ENCODE measurements around the gene MRPL3.
"Not testable (repeated sequence)": the region's sequence is repeated elsewhere in the genome, so short reads cannot be mapped to it uniquely, and the experiment has no call there.

MRPL3 gene

GRCh38 chr3:131491775-131492174 lies 11.0 kb downstream of the MRPL3 start:
- DNase-seq, result no peak

DNA sequence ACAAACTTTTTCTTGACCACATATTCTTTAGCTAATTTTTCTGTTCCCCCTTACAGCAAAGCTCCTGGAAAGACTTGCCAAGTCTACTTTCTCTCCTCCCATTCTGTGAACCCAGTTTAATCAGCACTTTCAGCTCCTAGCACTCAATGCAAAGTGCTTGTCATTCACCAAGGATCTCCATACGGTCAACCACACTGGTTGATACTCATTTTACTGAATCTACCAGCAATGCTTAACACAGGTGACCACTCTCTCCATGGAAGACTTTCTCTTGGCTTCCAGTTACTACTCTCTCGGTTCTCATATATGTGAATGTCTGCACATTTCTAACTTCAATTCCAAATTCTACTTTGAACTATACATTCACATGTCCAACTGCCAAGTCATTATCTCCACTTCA lies 11.7 kb downstream of the MRPL3 start:
- no peak for DNase-seq

- DNase-seq, result not testable (repeated sequence)
Observed at GRCh38 chr3:131486545-131486944, 16.2 kb downstream of the MRPL3 start.

DNA sequence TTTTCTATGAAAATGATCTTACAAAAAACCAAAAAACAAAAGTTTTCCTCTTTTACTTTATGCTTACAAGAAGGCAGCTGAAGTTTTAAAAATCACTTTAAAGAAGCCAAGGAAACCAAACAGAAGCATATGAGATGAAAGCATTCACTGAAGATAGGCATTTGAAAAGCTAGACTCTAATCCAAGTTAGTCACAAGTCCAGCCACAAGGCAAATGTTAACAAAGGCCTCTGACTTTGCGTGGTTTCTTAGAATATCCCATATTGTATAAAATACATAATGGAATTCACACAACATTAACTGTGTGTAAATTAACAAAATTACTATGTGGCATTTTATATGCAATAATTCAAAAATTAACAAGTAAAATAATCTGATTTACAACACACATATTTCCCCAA lies 17.7 kb downstream of the MRPL3 start:
- no peak for DNase-seq

- DNase-seq, result no peak
Observed at GRCh38 chr3:131484496-131485111, 18.2 kb downstream of the MRPL3 start.

DNA sequence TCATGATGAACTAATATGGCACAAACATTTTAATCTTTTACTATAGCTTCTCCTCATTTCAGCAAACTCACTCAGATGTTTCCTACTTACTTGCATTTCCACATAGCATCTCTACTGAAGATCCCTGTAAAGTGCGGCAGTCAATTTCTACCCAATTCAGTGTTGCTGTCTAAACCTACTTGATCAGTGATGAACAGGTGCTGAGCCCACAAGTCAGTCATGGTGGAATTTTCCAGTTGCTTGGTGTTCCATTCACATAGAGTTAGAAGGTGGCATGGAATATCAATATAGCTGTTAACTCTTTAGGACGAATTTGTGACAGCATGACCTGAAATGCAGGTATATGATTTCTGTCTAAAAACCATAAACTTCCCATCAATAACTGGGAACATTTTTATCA lies 22.7 kb downstream of the MRPL3 start:
- DNase-seq, result no peak

GRCh38 chr3:131477813-131478212 lies 25.0 kb downstream of the MRPL3 start:
- DNase-seq, result no peak

DNA sequence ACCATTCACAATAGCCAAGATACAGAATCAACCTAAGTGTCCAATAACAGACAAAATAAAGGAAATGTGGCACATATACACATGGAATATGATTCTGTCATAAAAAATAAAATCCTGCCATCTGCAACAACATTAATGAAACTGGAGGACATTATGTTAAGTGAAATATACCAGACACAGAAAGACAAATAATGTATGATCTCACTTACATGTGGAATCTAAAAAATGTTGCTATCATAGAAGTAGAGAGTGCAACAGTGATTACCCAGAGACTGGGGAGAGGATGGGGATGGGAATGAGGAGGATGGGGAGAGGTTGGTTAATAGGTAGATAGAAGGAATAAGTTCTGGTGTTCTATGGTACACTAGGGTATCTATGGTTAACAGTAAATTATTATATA lies 28.7 kb downstream of the MRPL3 start:
- no peak for DNase-seq

- DNase-seq, result no peak
Observed at GRCh38 chr3:131470377-131470776, 32.4 kb downstream of the MRPL3 start.

GRCh38 chr3:131458653-131459052 lies 44.1 kb downstream of the MRPL3 start:
- DNase-seq, result no peak

DNA sequence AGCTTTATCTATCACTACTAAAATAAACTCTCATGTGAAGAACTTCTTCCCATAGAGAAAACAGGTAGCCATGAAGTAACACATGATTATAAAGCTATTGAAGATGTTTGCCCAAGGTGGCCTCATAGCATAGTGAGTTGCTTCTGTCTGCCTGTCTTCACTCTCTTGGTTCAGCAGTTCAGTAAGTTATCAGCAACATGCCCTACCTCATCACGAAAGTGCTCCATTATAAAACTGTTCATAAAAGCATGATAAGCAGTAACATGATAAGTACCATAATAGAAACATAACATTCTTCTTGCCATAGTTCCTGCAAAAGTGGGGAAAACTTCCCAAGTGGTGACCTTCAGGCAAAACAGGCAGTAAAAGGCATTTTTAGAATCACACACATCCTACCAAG lies 45.6 kb downstream of the MRPL3 start:
- DNase-seq, result no peak

GRCh38 chr3:131454501-131454900 lies 48.3 kb downstream of the MRPL3 start:
- DNase-seq, result no peak

DNA sequence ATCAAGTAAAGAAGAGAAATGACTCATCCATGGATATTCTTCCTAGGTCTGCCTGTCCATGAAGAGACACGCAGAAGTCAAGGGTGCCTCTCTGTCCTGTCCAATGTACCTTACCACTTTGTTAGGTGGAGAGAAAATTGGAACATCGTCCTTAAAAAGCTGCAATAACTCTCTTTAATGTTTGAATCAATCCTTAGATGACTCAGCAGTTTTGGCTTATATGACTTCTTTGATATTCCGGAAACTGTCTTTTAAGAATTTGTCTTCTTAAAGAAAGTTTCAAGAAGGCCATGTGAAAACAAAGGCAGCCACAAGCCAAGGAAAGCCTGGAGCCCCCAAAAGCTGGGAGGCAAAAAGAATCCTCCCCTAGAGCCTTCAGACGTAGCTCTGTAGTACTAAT lies 49.2 kb downstream of the MRPL3 start:
- DNase-seq, result no peak

DNA sequence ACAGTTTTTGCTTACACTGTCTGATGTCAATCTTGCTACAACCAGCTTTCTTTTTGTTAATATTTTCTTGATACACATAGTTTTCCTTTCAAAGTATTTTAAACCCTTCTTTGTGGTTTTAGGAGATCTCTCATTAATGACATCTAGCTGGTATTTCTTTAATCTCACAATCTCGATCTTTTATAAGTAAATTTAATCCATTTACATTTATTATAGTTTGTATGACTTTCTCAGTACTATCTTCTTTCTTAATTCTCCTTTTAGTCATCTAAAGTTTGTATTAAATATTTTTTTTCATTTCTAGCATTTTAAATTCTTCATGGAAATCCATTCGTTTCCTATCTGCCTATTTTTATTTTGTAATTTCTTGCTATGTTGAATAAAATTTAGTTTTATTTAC lies 55.4 kb downstream of the MRPL3 start:
- DNase-seq, result no peak

DNA sequence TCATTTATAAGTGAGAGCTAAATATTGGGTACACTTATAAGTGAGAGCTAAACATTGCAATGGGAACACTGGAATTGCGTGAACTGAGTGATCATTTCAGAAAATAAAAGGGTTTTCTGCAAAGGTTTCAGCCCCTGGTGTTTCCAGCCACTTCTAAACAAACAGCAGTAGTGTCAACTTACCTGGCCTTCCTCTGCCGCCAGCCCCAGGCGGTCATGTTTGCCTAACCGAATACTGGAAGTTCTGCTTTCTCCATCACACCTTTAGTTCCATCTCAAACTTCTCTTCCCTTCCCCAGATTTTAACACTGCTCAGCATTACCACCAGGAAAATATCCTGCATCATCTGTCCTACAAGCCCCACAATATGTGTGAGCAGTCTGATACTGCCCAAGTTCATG lies 58.6 kb downstream of the MRPL3 start:
- DNase-seq, result no peak

DNA sequence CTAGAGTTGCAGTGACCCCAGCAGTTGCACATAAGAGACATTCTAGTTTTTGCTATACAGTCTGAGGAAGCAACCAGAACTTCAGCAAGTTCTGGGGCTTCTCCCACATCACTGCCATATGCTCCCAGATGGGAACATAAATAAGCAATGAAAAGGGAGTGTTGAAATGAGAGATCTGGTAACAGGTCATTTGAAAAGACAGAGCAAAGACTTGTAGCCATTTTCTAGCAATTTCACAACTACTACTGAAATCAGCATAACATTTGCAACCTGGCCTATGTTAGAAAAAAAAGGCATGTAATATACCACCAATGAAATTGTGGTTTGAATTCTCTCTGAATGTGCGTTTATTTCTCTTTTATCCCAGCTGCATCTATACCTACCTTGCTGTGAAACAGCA lies 63.7 kb downstream of the MRPL3 start:
- DNase-seq, result no peak

DNA sequence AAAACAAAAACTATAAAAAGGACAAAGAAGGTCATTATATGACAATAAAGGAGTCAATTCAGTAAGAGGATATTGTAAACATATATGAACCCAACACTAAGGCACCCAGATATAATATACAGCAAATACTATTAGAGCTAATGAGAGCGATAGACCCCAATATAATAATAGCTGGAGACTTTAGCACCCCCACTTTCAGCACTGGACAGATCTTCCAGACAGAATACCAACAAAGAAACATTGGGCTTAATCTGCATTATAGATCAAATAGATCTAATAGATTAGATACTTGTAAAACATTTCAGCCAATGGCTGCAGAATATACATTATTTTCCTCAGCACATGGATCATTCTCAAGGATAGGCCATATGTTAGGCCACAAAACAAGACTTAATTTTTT lies 67.8 kb downstream of the MRPL3 start:
- DNase-seq, result no peak

DNA sequence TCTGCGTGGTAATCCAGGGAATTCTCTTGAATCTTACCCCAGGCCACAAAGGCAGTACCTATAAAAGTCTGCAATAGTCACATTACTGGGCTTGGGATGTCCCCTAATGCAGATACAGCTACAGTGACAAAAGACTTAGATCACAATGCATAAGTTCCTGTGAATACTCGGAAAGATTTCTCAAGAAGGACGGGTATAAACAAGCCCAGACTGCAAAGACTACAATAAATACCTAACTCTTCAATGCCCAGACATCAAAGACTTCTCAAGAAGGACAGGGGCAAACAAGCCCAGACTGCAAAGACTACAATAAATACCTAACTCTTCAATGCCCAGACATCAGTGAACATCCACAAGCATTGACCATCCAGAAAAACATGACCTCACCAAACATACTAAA lies 70.3 kb downstream of the MRPL3 start:
- no peak for DNase-seq

DNA sequence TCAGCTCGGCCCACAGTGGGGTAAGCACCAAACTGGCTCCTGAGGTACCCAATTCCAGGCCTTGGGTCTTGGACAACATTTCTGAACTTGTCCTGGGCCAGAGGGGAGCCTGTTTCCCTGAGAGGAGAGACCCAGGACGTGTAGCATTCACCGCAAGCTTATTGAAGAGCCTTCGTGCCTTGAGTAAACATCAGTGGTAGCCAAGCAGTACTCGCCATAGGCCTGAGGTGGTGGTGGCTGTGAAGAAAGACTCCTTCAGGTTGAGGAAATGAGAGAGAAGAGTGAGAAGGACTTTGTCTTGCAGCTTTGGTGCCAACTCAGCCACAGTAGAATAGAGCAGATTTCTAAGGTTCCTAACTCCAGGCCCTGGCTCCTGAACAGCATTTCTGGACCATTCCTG lies 71.0 kb downstream of the MRPL3 start:
- DNase-seq, result no peak

DNA sequence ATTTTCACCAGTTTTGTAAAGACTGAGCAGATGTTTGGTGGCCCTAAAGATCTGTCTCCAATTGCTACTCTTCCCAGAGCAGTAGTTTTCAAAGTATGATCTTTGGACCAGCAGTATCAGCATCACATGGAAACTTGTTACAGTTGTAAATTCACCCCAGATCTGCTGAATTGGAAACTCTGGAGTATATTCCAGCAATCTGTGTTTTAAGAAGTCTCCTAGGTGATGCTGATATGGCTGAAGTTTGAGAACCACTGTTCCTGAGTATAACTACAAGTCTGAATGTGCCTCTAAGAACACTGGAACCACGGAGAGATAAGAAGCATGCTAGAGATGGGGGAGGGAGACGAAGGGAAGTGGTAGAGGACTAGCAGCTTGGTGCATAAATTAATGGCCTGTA lies 75.5 kb downstream of the MRPL3 start:
- no peak for DNase-seq

GRCh38 chr3:131421957-131422498 lies 80.7 kb downstream of the MRPL3 start:
- DNase-seq, result no peak

DNA sequence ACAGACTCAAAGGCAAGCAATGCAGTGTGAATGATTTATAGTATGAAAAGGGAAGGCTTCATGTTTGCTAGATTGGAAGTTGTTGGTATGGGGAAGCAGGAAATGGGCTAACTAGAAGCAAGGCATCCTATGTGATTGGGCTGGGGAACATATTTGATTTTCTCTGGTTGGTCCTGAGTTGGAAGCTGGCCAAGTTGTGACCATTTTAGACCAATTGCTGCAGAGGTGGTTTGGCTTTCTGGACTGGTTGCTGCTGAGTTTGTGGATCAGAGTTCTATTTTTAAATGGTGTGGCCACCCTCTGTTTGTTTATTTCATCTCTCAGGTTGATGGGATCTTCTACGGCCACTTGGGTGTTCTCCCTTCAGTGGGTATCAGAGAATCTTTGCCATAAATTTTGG lies 81.5 kb downstream of the MRPL3 start:
- no peak for DNase-seq

DNA sequence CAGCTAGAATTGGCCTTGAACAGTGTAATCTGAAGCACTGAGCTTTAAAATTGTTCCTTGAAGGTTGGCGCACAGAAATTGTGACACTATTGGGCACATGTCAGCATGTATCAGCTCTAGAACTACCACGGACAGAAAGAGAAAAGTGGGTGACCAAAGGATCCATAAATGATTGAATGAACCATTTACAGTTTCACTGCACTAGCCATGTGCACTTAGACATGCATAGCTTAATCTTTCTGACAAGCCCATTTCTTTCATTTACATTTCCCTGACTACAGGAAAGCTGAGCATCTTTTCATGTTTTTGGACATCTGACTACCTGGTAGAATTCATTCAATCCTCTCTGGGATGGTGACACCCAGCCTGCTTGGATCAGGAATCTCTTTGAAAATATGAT lies 85.0 kb downstream of the MRPL3 start:
- DNase-seq, result no peak
